HG03558 (cell line): ENCODE data around the gene ABCD4.
A peak's percentile ranks its signal among the peaks of the same experiment; 100 is the strongest.
"Not testable (repeated sequence)": the region's sequence is repeated elsewhere in the genome, so short reads cannot be mapped to it uniquely, and the experiment has no call there.

ENCODE experiments used
- ATAC-seq: cut with Tn5 transposase; IDR thresholded peaks from one replicate; pipeline ENCODE4 v1.9.1; 2021; ENCODE audit warnings: moderate number of reproducible peaks; ENCODE audit not compliant: unreplicated experiment; ENCODE audit errors: extremely low read depth

Gene ABCD4

GRCh38 chr14:74302634-74303569, at the start of gene ABCD4:
ABCD4 (minus strand) TSS chr14:74302934; CDS start chr14:74302912, 22 bp downstream.
- peak; percentile 91 for ATAC-seq

- ATAC-seq, result no peak
Observed at GRCh38 chr14:74350928-74351323, 48.2 kb upstream of the ABCD4 start.

- no peak for ATAC-seq
Observed at GRCh38 chr14:74350211-74350927, 47.6 kb upstream of the ABCD4 start.

- ATAC-seq, result no peak
Observed at GRCh38 chr14:74349757-74350156, 47.0 kb upstream of the ABCD4 start.

GRCh38 chr14:74348735-74349463, 46.2 kb upstream of the ABCD4 start:
- ATAC-seq, result no peak

- ATAC-seq, result no peak
Observed at GRCh38 chr14:74348241-74348734, 45.6 kb upstream of the ABCD4 start, which contains the start of gene VRTN. VRTN (plus strand) TSS chr14:74348471; CDS start chr14:74356784, 8,313 bp downstream.

GRCh38 chr14:74347795-74348100, 45.0 kb upstream of the ABCD4 start:
- no peak for ATAC-seq

- no peak for ATAC-seq
Observed at GRCh38 chr14:74347097-74347794, 44.5 kb upstream of the ABCD4 start.

GRCh38 chr14:74346341-74346740, 43.6 kb upstream of the ABCD4 start:
- no peak for ATAC-seq

- no peak for ATAC-seq
Observed at GRCh38 chr14:74333909-74334308, 31.2 kb upstream of the ABCD4 start.

GRCh38 chr14:74329950-74330552, 27.3 kb upstream of the ABCD4 start:
- not testable (repeated sequence) for ATAC-seq

GRCh38 chr14:74326369-74327152, 23.8 kb upstream of the ABCD4 start:
- ATAC-seq, result no peak

- ATAC-seq, result no peak
Observed at GRCh38 chr14:74325446-74325845, 22.7 kb upstream of the ABCD4 start.

GRCh38 chr14:74324931-74325361, 22.2 kb upstream of the ABCD4 start:
- ATAC-seq, result no peak

GRCh38 chr14:74314576-74314975, 11.8 kb upstream of the ABCD4 start:
- no peak for ATAC-seq

- no peak for ATAC-seq
Observed at GRCh38 chr14:74313601-74314000, 10.9 kb upstream of the ABCD4 start.

- ATAC-seq, result no peak
Observed at GRCh38 chr14:74312161-74312560, 9.4 kb upstream of the ABCD4 start.

- no peak for ATAC-seq
Observed at GRCh38 chr14:74309125-74310022, 6.6 kb upstream of the ABCD4 start.
